ENCODE measurements around the gene LARGE1. TPM values are rescaled to one million over a fixed set of nuclear protein-coding genes. Genes with fewer than 3 reads are reported as not detected.

LARGE1 gene
- total and polyA plus RNA-seq, 2 of the 13 experiments (the other 11 are each of a cell fraction or from before 2014, with no cell fraction given) = 8.4 to 11.0 TPM

- BruUV-seq (replicated peaks) = no TSS peak
- FAIRE-seq = no peak
- no peak for ATAC-seq
- H3K4me2 ChIP-seq (ENCODE audit: low read depth, low read length) = no peak overlapping the region
- WGBS (ENCODE audit: low lambda C conversion rate) = 95% methylated on average over 5 of the region's 5 CpGs
- no peak overlapping the region for H2AFZ ChIP-seq (ENCODE audit: low read length)
- POLR2A ChIA-PET = no interaction called here
- H3K27me3 ChIP-seq (ENCODE audit: control insufficient read depth in 1 of 2, insufficient read depth in 2 of 2, low read length in 2 of 2) = no peaks in the 10 kb centered on the region
- CTCF ChIA-PET (ENCODE audit: low intra/inter-chr PET ratio, low total read pairs) = no interaction called here
- H3K9ac ChIP-seq (ENCODE audit: insufficient read depth, low read depth, low read length) = no peak overlapping the region
- peaks cover 44% of the 10 kb centered on the region for H3K4me1 ChIP-seq (ENCODE audit: insufficient read depth, low read length)
- intact Hi-C loops (cut with micrococcal nuclease; ENCODE audit: unreplicated experiment) = no loop called here
- no peaks in the 10 kb centered on the region for H3K9me3 ChIP-seq (ENCODE audit: low read length)
- H3K79me2 ChIP-seq (ENCODE audit: insufficient read depth, low read length) = no peaks in the 10 kb centered on the region
- no peak for DNase-seq (ENCODE audit: low spot score)
- no peak for TF ChIP-seq CSRNP2 (CRISPR knock-in tag; conservative IDR thresholded peaks at IDR 0.05; ENCODE audit: low read depth)
- no peak for TF ChIP-seq CHCHD3 (CRISPR knock-in tag; IDR thresholded peaks at IDR 0.05)
- TF ChIP-seq NR2F2 (IDR thresholded peaks at IDR 0.05; ENCODE audit: borderline replicate concordance, low read depth) = no peak
- no peak for TF ChIP-seq SRSF9 (IDR thresholded peaks at IDR 0.05; ENCODE audit: borderline replicate concordance, insufficient read depth, low read depth, low read length, poor library complexity, severe bottlenecking)
- TF ChIP-seq ATRX (CRISPR knock-in tag; IDR thresholded peaks at IDR 0.05; ENCODE audit: borderline replicate concordance) = no peak
- TF ChIP-seq ERF (CRISPR knock-in tag; IDR thresholded peaks at IDR 0.05) = no peak
- TF ChIP-seq SOX5 (CRISPR knock-in tag; IDR thresholded peaks at IDR 0.05; ENCODE audit: borderline replicate concordance) = no peak
- no peak for TF ChIP-seq IKZF5 (CRISPR knock-in tag; IDR thresholded peaks at IDR 0.05)
- no peak for TF ChIP-seq FOXJ3 (CRISPR knock-in tag; IDR thresholded peaks at IDR 0.05; ENCODE audit: borderline replicate concordance)
- TF ChIP-seq SCMH1 (CRISPR knock-in tag; IDR thresholded peaks at IDR 0.05; ENCODE audit: borderline replicate concordance) = no peak
- no peak for TF ChIP-seq ZNF20 (CRISPR knock-in tag; IDR thresholded peaks at IDR 0.05)
- TF ChIP-seq ZNF639 (CRISPR knock-in tag; conservative IDR thresholded peaks at IDR 0.05) = no peak
- no peak for TF ChIP-seq ZNF263 (CRISPR knock-in tag; IDR thresholded peaks at IDR 0.05)
- no peak for TF ChIP-seq HNRNPK (IDR thresholded peaks at IDR 0.05; ENCODE audit: low read depth, low read length, poor library complexity, severe bottlenecking)
- no peak for TF ChIP-seq NFYB (CRISPR knock-in tag; IDR thresholded peaks at IDR 0.05)
- no peak for TF ChIP-seq MEIS2 (CRISPR knock-in tag; IDR thresholded peaks at IDR 0.05)
- no peak for TF ChIP-seq KLF12 (CRISPR knock-in tag; IDR thresholded peaks at IDR 0.05; ENCODE audit: borderline replicate concordance)
- no peak for TF ChIP-seq PAWR (CRISPR knock-in tag; IDR thresholded peaks at IDR 0.05; ENCODE audit: borderline replicate concordance)
- no peak for TF ChIP-seq GPN1 (CRISPR knock-in tag; IDR thresholded peaks at IDR 0.05; ENCODE audit: borderline replicate concordance)
- H3K27ac ChIP-seq (ENCODE audit: extremely low read length, insufficient read depth, low read length) = no peak overlapping the region
- H4K20me1 ChIP-seq (ENCODE audit: insufficient read depth, low read length) = no peaks in the 10 kb centered on the region
- in situ Hi-C loops (cut with HindIII; ENCODE audit: extremely low pct_ligation_motif_present, low pct_unique_long_range_greater_than_20kb) = no loop called here
- no peak overlapping the region for H3K4me3 ChIP-seq (replicated peaks in 1 of 3; ENCODE audit: insufficient read depth in 1 of 3, low read depth in 2 of 3, low read length in 3 of 3)
- H3K36me3 ChIP-seq (replicated peaks in 1 of 2; ENCODE audit: control insufficient read depth in 1 of 2, insufficient read depth in 2 of 2, low read length in 2 of 2) = peaks cover 0 to 2% of the 10 kb centered on the region in 2 experiments; a peak in 2 of 5 replicates
Observed at GRCh38 chr22:33400891-33401290, 519.4 kb downstream of the LARGE1 start.
